GM12878 (cell line): ENCODE data around the gene OR2C3. TPM values are rescaled to one million over a fixed set of nuclear protein-coding genes. Genes with fewer than 3 reads are reported as not detected.

Source experiments
- ATAC-seq: fragments of 200-7000 bp; cut with Tn5 transposase; 3 replicates; pipeline ENCODE4 v1.9.1; 2020; ENCODE audit warnings: mild to moderate bottlenecking, moderate library complexity
- BruUV-seq: library from RNA; stranded (reverse); fragments of 400-500 nt; replicated peaks from 2 replicates; lab custom pipeline; 2021; lab: Mats Ljungman, UMichigan
- CTCF ChIA-PET: fragments of 300-600 bp; sonication (Branson Sonifier 250); formaldehyde crosslinking; extraction: SDS; loops from one replicate; lab custom pipeline; 2021; ENCODE audit warnings: inconsistent platforms; lab: Yijun Ruan, JAX
- POLR2A ChIA-PET: fragments of 350-600 bp; formaldehyde crosslinking; extraction: SDS; loops from one replicate; lab custom pipeline; 2021; ENCODE audit warnings: inconsistent platforms; lab: Charles Lee
- RAD21 ChIA-PET: fragments of 300-600 bp; sonication (Branson Sonifier 250); formaldehyde crosslinking; loops from one replicate; lab custom pipeline; 2023; ENCODE audit warnings: antibody characterized with exemption; ENCODE audit not compliant: unreplicated experiment; lab: Charles Lee
- SMC1A ChIA-PET: fragments of 300-600 bp; sonication (Branson Sonifier 250); formaldehyde crosslinking; loops from one replicate; lab custom pipeline; 2023; ENCODE audit not compliant: unreplicated experiment, uncharacterized antibody; lab: Charles Lee
- DNase-seq: peaks from one replicate; pipeline ENCODE4 v3.0.0-alpha.2; 2011; ENCODE audit warnings: low read depth, low spot score
- FAIRE-seq: peaks from 3 replicates; lab custom pipeline; 2011; peaks lifted over from hg19 to GRCh38; lab: Jason Lieb, UNC
- H2AFZ ChIP-seq: 2 replicates; pipeline ENCODE4 v1.6.0; 2011; ENCODE audit warnings: low read depth, low read length, control low read depth; ENCODE audit not compliant: control insufficient read depth
- H3K27ac ChIP-seq: 2 replicates; pipeline ENCODE4 v1.5.1; 2011; ENCODE audit warnings: control low read depth; ENCODE audit not compliant: control insufficient read depth, insufficient read depth
- H3K27me3 ChIP-seq, 2 experiments: replicated peaks in 1 of 2; 2 replicates each; pipeline versions ENCODE4 v1.6.0 to v1.6.1; 2011; ENCODE audit warnings: low read length in 1 of 2; ENCODE audit not compliant: control insufficient read depth in 2 of 2, insufficient read depth in 2 of 2
- H3K36me3 ChIP-seq, 2 experiments: 2 replicates each; pipeline ENCODE4 v1.5.1; 2011; ENCODE audit warnings: low read length in 1 of 2; ENCODE audit not compliant: control insufficient read depth in 2 of 2, insufficient read depth in 2 of 2
- H3K4me1 ChIP-seq: 2 replicates; pipeline ENCODE4 v1.6.1; 2011; ENCODE audit warnings: mild to moderate bottlenecking, low read length, moderate library complexity, mixed read lengths; ENCODE audit not compliant: control insufficient read depth, insufficient read depth
- H3K4me2 ChIP-seq: 2 replicates; pipeline ENCODE4 v1.6.0; 2011; ENCODE audit warnings: control low read depth; ENCODE audit not compliant: control insufficient read depth, insufficient read depth
- H3K4me3 ChIP-seq: fragments of 200-600 bp; sonication (generic); 2 replicates; pipeline ENCODE4 v1.5.1; 2016
- H3K79me2 ChIP-seq: 2 replicates; pipeline ENCODE4 v1.6.0; 2011; ENCODE audit warnings: low read length; ENCODE audit not compliant: control insufficient read depth, insufficient read depth
- H3K9ac ChIP-seq: 2 replicates; pipeline ENCODE4 v1.8.0; 2011; ENCODE audit warnings: low read length, control low read depth, mixed read lengths; ENCODE audit not compliant: control insufficient read depth, insufficient read depth
- H3K9me3 ChIP-seq: replicated peaks from 3 replicates; pipeline ENCODE4 v1.5.1; 2011; ENCODE audit warnings: mild to moderate bottlenecking, low read length; ENCODE audit not compliant: control insufficient read depth, insufficient read depth
- H4K20me1 ChIP-seq: 2 replicates; pipeline ENCODE4 v1.6.0; 2011; ENCODE audit not compliant: control insufficient read depth, insufficient read depth
- CEBPZ ChIP-seq: fragments of 150-350 bp; IDR thresholded peaks from 2 replicates; pipeline ENCODE4 v1.6.1; 2016; ENCODE audit warnings: low read depth, low read length
- FOXM1 ChIP-seq: IDR thresholded peaks from 2 replicates; pipeline ENCODE4 v1.6.1; 2012; ENCODE audit warnings: low read depth, mild to moderate bottlenecking, inconsistent platforms, low read length, moderate library complexity
- HCFC1 ChIP-seq: fragments of 150-350 bp; IDR thresholded peaks from 2 replicates; pipeline ENCODE4 v1.6.1; 2014; ENCODE audit warnings: low read length
- IKZF1 ChIP-seq: fragments of 450-650 bp; conservative IDR thresholded peaks from 2 replicates; pipeline ENCODE4 v1.6.1; 2017; ENCODE audit warnings: antibody characterized with exemption, mild to moderate bottlenecking
- NFYA ChIP-seq: IDR thresholded peaks from 2 replicates; pipeline ENCODE4 v1.6.1; 2011; ENCODE audit warnings: low read depth, mild to moderate bottlenecking, low read length, improper control_type of control experiment, borderline replicate concordance
- RB1 ChIP-seq: fragments of 450-650 bp; formaldehyde crosslinking; IDR thresholded peaks from 2 replicates; pipeline ENCODE4 v1.6.1; 2017; ENCODE audit warnings: mild to moderate bottlenecking, borderline replicate concordance
- SUPT20H ChIP-seq: IDR thresholded peaks from 2 replicates; pipeline ENCODE4 v1.6.1; 2011; ENCODE audit warnings: low read depth, mild to moderate bottlenecking, low read length, moderate library complexity, borderline replicate concordance; ENCODE audit not compliant: control insufficient read depth
- YY1 ChIP-seq: IDR thresholded peaks from 2 replicates; pipeline ENCODE4 v1.6.1; 2011; ENCODE audit warnings: low read depth, mild to moderate bottlenecking, low read length
- ZNF384 ChIP-seq: IDR thresholded peaks from 2 replicates; pipeline ENCODE4 v1.6.1; 2012; ENCODE audit warnings: low read depth, mild to moderate bottlenecking, low read length, improper control_type of control experiment, borderline replicate concordance
- WGBS: methylation state at CpG from one replicate; pipeline ENCODE4 v1.1.6; 2016; ENCODE audit warnings: low lambda C conversion rate; ENCODE audit not compliant: insufficient replicate concordance, insufficient coverage; ENCODE audit errors: missing lambda C conversion rate; 5-methylcytosine and 5-hydroxymethylcytosine counted together
- in situ Hi-C: fragments of 300-500 bp; cut with MboI; formaldehyde crosslinking; loops from 9 replicates; pipeline ENCODE4 v1.14.3; 2018; ENCODE audit warnings: mixed read lengths
- intact Hi-C: fragments of 100-400 bp; cut with micrococcal nuclease; formaldehyde crosslinking; loops from one replicate; pipeline ENCODE4 v1.14.2; 2022; ENCODE audit not compliant: unreplicated experiment
- polyA plus RNA-seq, 11 experiments: library from polyadenylated mRNA; depleted of rRNA in 4 of 11; unstranded in 6 of 11; stranded (reverse) in 5 of 11; fragments of >200 nt; fragmentation: Nextera tagmentation in 4 of 11; fragmentation: Illumina TruSeq in 1 of 11; extraction: Ambion mirVana in 4 of 11; extraction: Trizol in 1 of 11; gene quantifications; 1 replicate in 1 of 11; 2 replicates in 10 of 11; pipeline versions ENCODE4 v1.2.1 to v1.2.3, GENCODE V29; 2011 to 2016; ENCODE audit warnings: inconsistent platforms in 2 of 11, missing spikeins in 2 of 11, low read depth in 1 of 11
- total RNA-seq, 4 experiments: library from RNA; depleted of rRNA in 3 of 4; stranded (reverse); fragments of >200 nt in 3 of 4; fragmentation: Illumina TruSeq in 1 of 4; extraction: Trizol in 1 of 4; gene quantifications; 2 replicates each; pipeline versions ENCODE4 v1.2.1 to v1.2.3, GENCODE V29; 2013 to 2021

Gene OR2C3
- total and polyA plus RNA-seq, 10 of the 15 experiments (the other 5 are each of a cell fraction or from before 2014, with no cell fraction given): not detected

GRCh38 chr1:247506831-247507230, 29.4 kb downstream of the OR2C3 start:
- H3K9ac ChIP-seq: no peak overlapping the region
- TF ChIP-seq CEBPZ (no peak), FOXM1 (no peak), YY1 (no peak), ZNF384 (no peak), RB1 (no peak), IKZF1 (no peak), NFYA (no peak), HCFC1 (no peak), SUPT20H (no peak)
- TF ChIP-seq, all 136 proteins: peak for 0
- RAD21 ChIA-PET: interaction anchor here (1.0 kb wide), 1 partner anchor 117 kb away, joined by 3 read pairs; no protein-coding TSS in a partner anchor
- no peaks in the 10 kb centered on the region for H3K4me1 ChIP-seq
- no peaks in the 10 kb centered on the region for H3K79me2 ChIP-seq
- H3K27me3 ChIP-seq: no peaks in the 10 kb centered on the region
- H3K27ac ChIP-seq: no peak overlapping the region
- no peak for DNase-seq
- no TSS peak for BruUV-seq
- 0% methylated on average over 3 of the region's 3 CpGs for WGBS
- POLR2A ChIA-PET: no interaction called here
- intact Hi-C loops (no loop called here), in situ Hi-C loops (no loop called here)
- H2AFZ ChIP-seq: no peak overlapping the region
- no peak overlapping the region for H3K4me3 ChIP-seq
- CTCF ChIA-PET: interaction anchor here (1.1 kb wide), 1 partner anchor 39 kb away, joined by 3 read pairs; no protein-coding TSS in a partner anchor
- no peak overlapping the region for H3K4me2 ChIP-seq
- peak; percentile 49 for FAIRE-seq
- no peaks in the 10 kb centered on the region for H3K36me3 ChIP-seq
- SMC1A ChIA-PET: interaction anchor here (0.7 to 2.0 kb wide), 2 partner anchors 20 to 39 kb away, joined by 3 to 7 read pairs; no protein-coding TSS in a partner anchor
- ATAC-seq: no peak
- no peaks in the 10 kb centered on the region for H4K20me1 ChIP-seq
- H3K9me3 ChIP-seq: no peaks in the 10 kb centered on the region
